ENCODE measurements around the gene UBE2QL1. TPM values are rescaled to one million over a fixed set of nuclear protein-coding genes. Genes with fewer than 3 reads are reported as not detected.

Gene UBE2QL1
- total RNA-seq, 2 experiments from 2014 or later: 0.33 to 0.45 TPM

GRCh38 chr5:6517510-6517909 is 68.9 kb downstream of the UBE2QL1 start:
- Mint-ChIP-seq H3K27ac (no peak overlapping the region), H3K4me1 (ENCODE audit: low read depth) (no peaks in the 10 kb centered on the region), H3K36me3 (ENCODE audit: low read depth) (no peaks in the 10 kb centered on the region), H3K27me3 (peaks cover 36% of the 10 kb centered on the region), H3K4me3 (no peak overlapping the region), H3K9me3 (no peaks in the 10 kb centered on the region)
- Histone ChIP-seq H3K27me3 (ENCODE audit: control insufficient read depth in 1 of 2, insufficient read depth in 2 of 2, low read length in 2 of 2) (peaks cover 5 to 7% of the 10 kb centered on the region in 2 experiments), H3K4me1 (ENCODE audit: insufficient read depth, low read length) (no peaks in the 10 kb centered on the region), H3K27ac (ENCODE audit: low read depth in 1 of 2, low read length in 2 of 2) (no peak overlapping the region), H3K9me3 (ENCODE audit: control insufficient read depth in 1 of 2, insufficient read depth in 1 of 2, low read length in 2 of 2) (no peaks in the 10 kb centered on the region), H3K4me3 (ENCODE audit: low read length) (no peak overlapping the region), H3K36me3 (ENCODE audit: insufficient read depth, low read length) (no peaks in the 10 kb centered on the region)
- POLR2A ChIA-PET: no interaction called here
- intact Hi-C loops (cut with DNase I, micrococcal nuclease): no loop called here
- DNase-seq (no peak), ATAC-seq (ENCODE audit: poor library complexity) (no peak)
- CTCF ChIA-PET: no interaction called here
- TF ChIP-seq, protein P1, sequence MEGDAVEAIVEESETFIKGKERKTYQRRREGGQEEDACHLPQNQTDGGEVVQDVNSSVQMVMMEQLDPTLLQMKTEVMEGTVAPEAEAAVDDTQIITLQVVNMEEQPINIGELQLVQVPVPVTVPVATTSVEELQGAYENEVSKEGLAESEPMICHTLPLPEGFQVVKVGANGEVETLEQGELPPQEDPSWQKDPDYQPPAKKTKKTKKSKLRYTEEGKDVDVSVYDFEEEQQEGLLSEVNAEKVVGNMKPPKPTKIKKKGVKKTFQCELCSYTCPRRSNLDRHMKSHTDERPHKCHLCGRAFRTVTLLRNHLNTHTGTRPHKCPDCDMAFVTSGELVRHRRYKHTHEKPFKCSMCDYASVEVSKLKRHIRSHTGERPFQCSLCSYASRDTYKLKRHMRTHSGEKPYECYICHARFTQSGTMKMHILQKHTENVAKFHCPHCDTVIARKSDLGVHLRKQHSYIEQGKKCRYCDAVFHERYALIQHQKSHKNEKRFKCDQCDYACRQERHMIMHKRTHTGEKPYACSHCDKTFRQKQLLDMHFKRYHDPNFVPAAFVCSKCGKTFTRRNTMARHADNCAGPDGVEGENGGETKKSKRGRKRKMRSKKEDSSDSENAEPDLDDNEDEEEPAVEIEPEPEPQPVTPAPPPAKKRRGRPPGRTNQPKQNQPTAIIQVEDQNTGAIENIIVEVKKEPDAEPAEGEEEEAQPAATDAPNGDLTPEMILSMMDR (IDR thresholded peaks at IDR 0.05): no peak

DNA sequence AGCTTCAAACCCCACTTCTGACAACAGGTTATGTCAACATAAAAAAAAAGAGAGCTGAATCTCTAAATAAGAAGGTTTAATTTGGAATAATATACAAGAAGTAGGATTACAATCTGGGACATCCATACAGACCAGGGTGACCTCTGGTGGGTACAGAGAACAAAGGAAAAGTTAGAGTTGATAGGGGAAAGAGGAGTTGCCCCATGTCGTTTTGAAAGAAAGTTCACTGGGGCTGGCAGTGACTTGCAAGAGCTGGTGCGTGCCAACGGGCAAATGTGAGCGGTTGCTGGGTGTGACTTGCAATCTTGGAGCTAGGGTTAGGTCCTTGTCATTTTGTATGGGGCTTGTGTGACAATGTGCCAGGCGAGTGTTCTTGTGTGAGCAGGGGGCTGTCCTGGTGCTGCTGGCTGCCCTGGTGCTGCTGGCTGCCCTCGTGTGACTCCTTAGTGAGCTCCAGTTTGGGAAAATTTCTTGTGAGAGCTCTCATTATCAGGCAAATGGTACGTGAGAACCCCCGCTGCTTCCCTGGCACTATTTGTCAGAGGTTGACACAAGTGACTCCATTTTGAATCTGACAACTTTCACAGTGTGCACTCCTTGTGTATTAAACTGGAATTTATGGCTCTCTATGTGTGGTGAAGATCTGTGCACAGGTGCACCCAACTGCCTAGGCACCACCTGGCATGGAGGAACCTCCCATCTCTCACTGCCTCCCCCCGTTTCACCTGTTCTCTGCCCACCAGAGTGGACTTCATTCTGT is 69.8 kb downstream of the UBE2QL1 start:
- Histone ChIP-seq H3K4me3 (ENCODE audit: low read length) (no peak overlapping the region), H3K27me3 (ENCODE audit: control insufficient read depth in 1 of 2, insufficient read depth in 2 of 2, low read length in 2 of 2) (peaks cover 5 to 7% of the 10 kb centered on the region in 2 experiments), H3K27ac (ENCODE audit: low read depth in 1 of 2, low read length in 2 of 2) (no peak overlapping the region), H3K4me1 (ENCODE audit: insufficient read depth, low read length) (no peaks in the 10 kb centered on the region), H3K9me3 (ENCODE audit: control insufficient read depth in 1 of 2, insufficient read depth in 1 of 2, low read length in 2 of 2) (no peaks in the 10 kb centered on the region), H3K36me3 (ENCODE audit: insufficient read depth, low read length) (no peaks in the 10 kb centered on the region)
- Mint-ChIP-seq H3K27me3 (peaks cover 36% of the 10 kb centered on the region), H3K9me3 (no peaks in the 10 kb centered on the region), H3K36me3 (ENCODE audit: low read depth) (no peaks in the 10 kb centered on the region), H3K4me3 (no peak overlapping the region), H3K4me1 (ENCODE audit: low read depth) (no peaks in the 10 kb centered on the region), H3K27ac (no peak overlapping the region)
- CTCF ChIA-PET: no interaction called here
- TF ChIP-seq, protein P1 (IDR thresholded peaks at IDR 0.05): no peak
- POLR2A ChIA-PET: no interaction called here
- intact Hi-C loops (cut with DNase I, micrococcal nuclease): no loop called here
- DNase-seq: no peak
- ATAC-seq (ENCODE audit: poor library complexity): no peak

DNA sequence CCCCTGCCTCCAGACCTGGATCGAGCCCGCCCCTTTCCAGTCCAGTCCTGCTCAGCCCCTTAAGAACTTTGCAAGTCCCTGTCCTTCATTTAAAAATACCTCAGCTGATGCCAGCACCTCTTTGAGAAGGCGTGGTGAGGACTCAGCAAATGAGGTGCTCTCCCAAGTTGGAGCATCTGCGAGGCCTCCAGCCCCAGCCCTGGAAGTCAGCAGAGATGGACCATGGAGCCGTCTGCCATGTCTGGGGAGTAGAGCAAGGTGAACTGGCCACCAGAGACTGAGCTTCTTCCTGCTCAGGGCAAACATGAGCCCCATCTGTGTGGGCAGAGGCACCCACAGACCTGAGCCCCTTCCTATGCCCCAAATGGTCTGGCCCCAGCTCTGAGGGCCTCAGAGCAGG is 71.5 kb downstream of the UBE2QL1 start:
- H3K4me1 Mint-ChIP-seq (ENCODE audit: low read depth): no peaks in the 10 kb centered on the region
- Histone ChIP-seq H3K4me3 (ENCODE audit: low read length) (no peak overlapping the region), H3K27me3 (ENCODE audit: control insufficient read depth in 1 of 2, insufficient read depth in 2 of 2, low read length in 2 of 2) (peaks cover 5 to 7% of the 10 kb centered on the region in 2 experiments), H3K36me3 (ENCODE audit: insufficient read depth, low read length) (no peaks in the 10 kb centered on the region), H3K9me3 (ENCODE audit: control insufficient read depth in 1 of 2, insufficient read depth in 1 of 2, low read length in 2 of 2) (no peaks in the 10 kb centered on the region), H3K27ac (ENCODE audit: low read depth in 1 of 2, low read length in 2 of 2) (no peak overlapping the region), H3K4me1 (ENCODE audit: insufficient read depth, low read length) (no peaks in the 10 kb centered on the region)
- intact Hi-C loops (cut with DNase I, micrococcal nuclease): no loop called here
- H3K36me3 Mint-ChIP-seq (ENCODE audit: low read depth): no peaks in the 10 kb centered on the region
- peaks cover 50% of the 10 kb centered on the region for H3K27me3 Mint-ChIP-seq
- TF ChIP-seq, protein P1 (IDR thresholded peaks at IDR 0.05): no peak
- ChIA-PET POLR2A (no interaction called here), CTCF (no interaction called here)
- no peaks in the 10 kb centered on the region for H3K9me3 Mint-ChIP-seq
- no peak overlapping the region for H3K4me3 Mint-ChIP-seq
- no peak overlapping the region for H3K27ac Mint-ChIP-seq
- DNase-seq (no peak), ATAC-seq (ENCODE audit: poor library complexity) (no peak)

Data from CD4-positive, alpha-beta T cell (primary cell).